Neural cell (in vitro differentiated cells): ENCODE measurements around the gene IL4I1. TPM values are rescaled to one million over a fixed set of nuclear protein-coding genes. Genes with fewer than 3 reads are reported as not detected.

Source experiments
- H2AFZ ChIP-seq: fragments of 200-600, 300-800 bp; sonication (generic), shearing (Covaris generic); 2 replicates; pipeline ENCODE4 v1.6.0; 2014; ENCODE audit warnings: low read depth, mild to moderate bottlenecking, antibody characterized with exemption, low read length, moderate library complexity
- H3F3A ChIP-seq: fragments of 200-600 bp; shearing (Covaris generic); 2 replicates; pipeline ENCODE4 v1.6.1; 2016; ENCODE audit warnings: mild to moderate bottlenecking, moderate library complexity, mixed read lengths, antibody characterized with exemption, low read length; ENCODE audit not compliant: insufficient read depth, poor library complexity, severe bottlenecking
- H3K27ac ChIP-seq: fragments of 200-600, 300-800 bp; sonication (generic), shearing (Covaris generic); 2 replicates; pipeline ENCODE4 v1.5.1; 2014; ENCODE audit warnings: mild to moderate bottlenecking, low read length, moderate library complexity
- H3K27me3 ChIP-seq: fragments of 300-800, 200-600 bp; sonication (generic), shearing (Covaris generic); 2 replicates; pipeline ENCODE4 v1.6.0; 2014; ENCODE audit warnings: mild to moderate bottlenecking, low read depth, low read length, moderate library complexity; ENCODE audit not compliant: insufficient read depth
- H3K36me3 ChIP-seq: fragments of 300-800, 200-600 bp; sonication (generic), shearing (Covaris generic); 2 replicates; pipeline ENCODE4 v1.5.1; 2014; ENCODE audit warnings: mild to moderate bottlenecking, antibody characterized with exemption, low read length, moderate library complexity; ENCODE audit not compliant: insufficient read depth
- H3K4me2 ChIP-seq: fragments of 300-800, 200-600 bp; sonication (generic), shearing (Covaris generic); 2 replicates; pipeline ENCODE4 v1.6.0; 2014; ENCODE audit warnings: mild to moderate bottlenecking, low read length
- H3K4me3 ChIP-seq: fragments of 300-800, 200-600 bp; sonication (generic), shearing (Covaris generic); 2 replicates; pipeline ENCODE4 v1.5.1; 2014; ENCODE audit warnings: mild to moderate bottlenecking, low read length, moderate library complexity
- H3K79me2 ChIP-seq: fragments of 200-600 bp; shearing (Covaris generic); replicated peaks from 2 replicates; pipeline ENCODE4 v1.6.0; 2014; ENCODE audit warnings: mild to moderate bottlenecking, low read length, moderate library complexity; ENCODE audit not compliant: insufficient read depth
- H3K9ac ChIP-seq: fragments of 300-800, 200-600 bp; sonication (generic), shearing (Covaris generic); 2 replicates; pipeline ENCODE4 v1.6.1; 2016; ENCODE audit warnings: mild to moderate bottlenecking, low read length, mixed read lengths
- H3K9me2 ChIP-seq: fragments of 200-600 bp; shearing (Covaris generic); 2 replicates; pipeline ENCODE4 v1.6.1; 2016; ENCODE audit warnings: mild to moderate bottlenecking, low read length, mixed read lengths; ENCODE audit not compliant: insufficient read depth
- H3K9me3 ChIP-seq: fragments of 200-600, 300-800 bp; sonication (generic), shearing (Covaris generic); 2 replicates; pipeline ENCODE4 v1.6.1; 2016; ENCODE audit warnings: mild to moderate bottlenecking, mixed run types, low read length, moderate library complexity, mixed read lengths
- H4K20me1 ChIP-seq: fragments of 200-600 bp; shearing (Covaris generic); 2 replicates; pipeline ENCODE4 v1.6.1; 2016; ENCODE audit warnings: mild to moderate bottlenecking, mixed run types; ENCODE audit not compliant: insufficient read depth
- CTCF ChIP-seq: fragments of 450-650 bp; IDR thresholded peaks from 2 replicates; pipeline ENCODE4 v1.5.1; 2014; ENCODE audit warnings: antibody characterized with exemption, mild to moderate bottlenecking, moderate library complexity; ENCODE audit not compliant: poor library complexity, severe bottlenecking
- EP300 ChIP-seq: fragments of 450-650 bp; conservative IDR thresholded peaks from 2 replicates; pipeline ENCODE4 v1.6.1; 2014; ENCODE audit warnings: antibody characterized with exemption, mild to moderate bottlenecking, moderate library complexity; ENCODE audit not compliant: poor library complexity, severe bottlenecking
- EZH2 ChIP-seq: fragments of 200-600, 300-800 bp; shearing (Covaris generic), sonication (generic); IDR thresholded peaks from 2 replicates; pipeline ENCODE4 v1.6.1; 2014; ENCODE audit warnings: antibody characterized with exemption, low read length, borderline replicate concordance, mild to moderate bottlenecking; ENCODE audit not compliant: insufficient read depth, poor library complexity, severe bottlenecking
- MXI1 ChIP-seq: fragments of 450-650 bp; conservative IDR thresholded peaks from 2 replicates; pipeline ENCODE4 v1.6.1; 2014; ENCODE audit warnings: antibody characterized with exemption, mild to moderate bottlenecking; ENCODE audit not compliant: poor library complexity, severe bottlenecking
- POLR2AphosphoS5 ChIP-seq: IDR thresholded peaks from 2 replicates; pipeline ENCODE4 v1.6.1; 2012
- RAD21 ChIP-seq: fragments of 450-650 bp; conservative IDR thresholded peaks from 2 replicates; pipeline ENCODE4 v1.6.1; 2014; ENCODE audit warnings: antibody characterized with exemption, mild to moderate bottlenecking, moderate library complexity
- SMC3 ChIP-seq: fragments of 450-650 bp; conservative IDR thresholded peaks from 2 replicates; pipeline ENCODE4 v1.6.1; 2014; ENCODE audit warnings: antibody characterized with exemption, mild to moderate bottlenecking, moderate library complexity; ENCODE audit not compliant: poor library complexity
- TAF1 ChIP-seq: IDR thresholded peaks from 2 replicates; pipeline ENCODE4 v1.6.1; 2012; ENCODE audit warnings: low read depth
- polyA plus RNA-seq: library from polyadenylated mRNA; depleted of rRNA; stranded (reverse); fragments of >200 nt; gene quantifications from 2 replicates; pipeline ENCODE4 v1.2.3, GENCODE V29; 2014
- TF ChIP-seq, protein P1 (sequence below): IDR thresholded peaks from 2 replicates; pipeline ENCODE4 v1.6.1; 2012; ENCODE audit warnings: borderline replicate concordance

The IL4I1 gene
- polyA plus RNA-seq, 1 donor from 2014 or later: not detected

- peaks cover 14% of the 10 kb centered on the region for H3K79me2 ChIP-seq
- no peaks in the 10 kb centered on the region for H3F3A ChIP-seq
- H3K27me3 ChIP-seq: no peaks in the 10 kb centered on the region
- no peak overlapping the region for H3K4me2 ChIP-seq
- H3K9me2 ChIP-seq: no peaks in the 10 kb centered on the region
- no peaks in the 10 kb centered on the region for H3K36me3 ChIP-seq
- no peak overlapping the region for H2AFZ ChIP-seq
- TF ChIP-seq TAF1: no peak
- TF ChIP-seq CTCF: no peak
- TF ChIP-seq, protein P1, sequence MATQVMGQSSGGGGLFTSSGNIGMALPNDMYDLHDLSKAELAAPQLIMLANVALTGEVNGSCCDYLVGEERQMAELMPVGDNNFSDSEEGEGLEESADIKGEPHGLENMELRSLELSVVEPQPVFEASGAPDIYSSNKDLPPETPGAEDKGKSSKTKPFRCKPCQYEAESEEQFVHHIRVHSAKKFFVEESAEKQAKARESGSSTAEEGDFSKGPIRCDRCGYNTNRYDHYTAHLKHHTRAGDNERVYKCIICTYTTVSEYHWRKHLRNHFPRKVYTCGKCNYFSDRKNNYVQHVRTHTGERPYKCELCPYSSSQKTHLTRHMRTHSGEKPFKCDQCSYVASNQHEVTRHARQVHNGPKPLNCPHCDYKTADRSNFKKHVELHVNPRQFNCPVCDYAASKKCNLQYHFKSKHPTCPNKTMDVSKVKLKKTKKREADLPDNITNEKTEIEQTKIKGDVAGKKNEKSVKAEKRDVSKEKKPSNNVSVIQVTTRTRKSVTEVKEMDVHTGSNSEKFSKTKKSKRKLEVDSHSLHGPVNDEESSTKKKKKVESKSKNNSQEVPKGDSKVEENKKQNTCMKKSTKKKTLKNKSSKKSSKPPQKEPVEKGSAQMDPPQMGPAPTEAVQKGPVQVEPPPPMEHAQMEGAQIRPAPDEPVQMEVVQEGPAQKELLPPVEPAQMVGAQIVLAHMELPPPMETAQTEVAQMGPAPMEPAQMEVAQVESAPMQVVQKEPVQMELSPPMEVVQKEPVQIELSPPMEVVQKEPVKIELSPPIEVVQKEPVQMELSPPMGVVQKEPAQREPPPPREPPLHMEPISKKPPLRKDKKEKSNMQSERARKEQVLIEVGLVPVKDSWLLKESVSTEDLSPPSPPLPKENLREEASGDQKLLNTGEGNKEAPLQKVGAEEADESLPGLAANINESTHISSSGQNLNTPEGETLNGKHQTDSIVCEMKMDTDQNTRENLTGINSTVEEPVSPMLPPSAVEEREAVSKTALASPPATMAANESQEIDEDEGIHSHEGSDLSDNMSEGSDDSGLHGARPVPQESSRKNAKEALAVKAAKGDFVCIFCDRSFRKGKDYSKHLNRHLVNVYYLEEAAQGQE: no peak
- no peak for TF ChIP-seq RAD21
- no peak overlapping the region for H3K27ac ChIP-seq
- no peak overlapping the region for H3K4me3 ChIP-seq
- H3K9me3 ChIP-seq: no peaks in the 10 kb centered on the region
- H3K9ac ChIP-seq: no peak overlapping the region
- H4K20me1 ChIP-seq: no peaks in the 10 kb centered on the region
Observed at GRCh38 chr19:49874503-49875157, 22.1 kb downstream of the IL4I1 start.

DNA sequence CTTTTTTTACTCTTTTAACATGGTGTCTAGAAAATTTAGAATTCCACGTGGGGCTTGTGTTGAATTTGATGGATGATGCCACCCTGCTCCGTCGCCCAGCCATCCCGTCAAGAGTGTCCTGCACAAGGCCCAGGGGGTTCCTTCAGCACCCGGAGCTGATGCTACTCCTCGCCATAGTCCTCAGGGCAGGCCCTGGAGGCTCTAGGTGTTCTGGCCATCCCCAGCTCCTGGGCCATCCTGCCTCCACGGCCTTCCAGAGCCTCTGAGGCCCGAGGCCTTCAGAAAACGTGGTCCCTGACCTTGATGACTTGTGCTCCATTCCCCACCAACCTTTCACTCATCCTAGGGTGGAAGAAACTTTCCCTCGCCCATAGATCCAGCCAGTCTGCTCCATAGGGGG, 22.9 kb downstream of the IL4I1 start:
- H3K9me2 ChIP-seq: no peaks in the 10 kb centered on the region
- no peak overlapping the region for H3K4me3 ChIP-seq
- no peak overlapping the region for H2AFZ ChIP-seq
- no peaks in the 10 kb centered on the region for H3K9me3 ChIP-seq
- H3K27ac ChIP-seq: no peak overlapping the region
- H3K4me2 ChIP-seq: no peak overlapping the region
- no peak overlapping the region for H3K9ac ChIP-seq
- no peak for TF ChIP-seq TAF1
- TF ChIP-seq CTCF: no peak
- TF ChIP-seq, protein P1: no peak
- no peak for TF ChIP-seq MXI1
- no peak for TF ChIP-seq EZH2
- TF ChIP-seq POLR2AphosphoS5: no peak
- no peak for TF ChIP-seq SMC3
- no peak for TF ChIP-seq EP300
- no peak for TF ChIP-seq RAD21
- H4K20me1 ChIP-seq: no peaks in the 10 kb centered on the region
- H3K79me2 ChIP-seq: peaks cover 14% of the 10 kb centered on the region
- H3K36me3 ChIP-seq: no peaks in the 10 kb centered on the region
- H3F3A ChIP-seq: no peaks in the 10 kb centered on the region
- H3K27me3 ChIP-seq: no peaks in the 10 kb centered on the region
